ENCODE data around the gene SMPDL3A. TPM values are rescaled to one million over a fixed set of nuclear protein-coding genes. Genes with fewer than 3 reads are reported as not detected.
A peak's percentile ranks its signal among the peaks of the same experiment; 100 is the strongest.

The SMPDL3A gene
- total and polyA plus RNA-seq, 9 of the 15 experiments (the other 6 are each of a cell fraction or from before 2014, with no cell fraction given) = 0.14 to 0.91 (median 0.54) TPM

DNA sequence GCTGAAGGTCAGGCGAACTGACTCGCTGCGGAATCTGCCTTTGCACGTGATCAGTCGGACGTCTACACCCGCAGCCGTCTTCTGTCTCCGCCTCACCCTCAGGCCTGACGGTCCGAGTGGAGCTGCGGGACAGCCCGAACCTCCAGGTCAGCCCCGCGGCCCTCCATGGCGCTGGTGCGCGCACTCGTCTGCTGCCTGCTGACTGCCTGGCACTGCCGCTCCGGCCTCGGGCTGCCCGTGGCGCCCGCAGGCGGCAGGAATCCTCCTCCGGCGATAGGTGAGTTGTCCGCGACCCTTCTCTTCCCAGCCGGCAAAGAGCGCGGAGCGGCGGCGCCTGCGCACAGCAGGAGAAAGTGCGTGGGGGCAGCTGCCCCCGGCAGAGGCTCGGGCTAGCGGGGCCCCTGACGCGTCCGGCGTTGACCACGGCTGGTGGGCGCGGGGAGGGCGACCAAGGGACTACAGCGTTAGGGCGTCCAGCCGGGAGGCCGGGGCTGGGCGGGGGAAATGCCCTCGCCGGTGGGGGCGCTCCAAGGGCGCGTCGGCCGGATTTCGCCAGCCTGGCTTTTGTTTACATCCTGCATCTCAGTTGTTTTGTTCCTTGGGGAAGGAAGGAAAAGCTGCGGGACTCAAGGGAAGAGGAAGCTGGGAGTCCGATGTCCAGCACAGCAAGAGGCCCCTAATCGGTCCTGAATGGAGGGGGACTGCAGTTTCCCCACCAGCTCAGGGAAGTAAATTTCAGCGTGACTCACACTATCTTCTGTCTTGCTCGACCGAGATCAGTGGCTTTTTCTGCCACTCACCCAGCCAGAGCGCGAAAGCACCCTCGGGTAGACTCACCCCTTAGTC is at the start of gene SMPDL3A (continued):
- TF ChIP-seq, protein P1, sequence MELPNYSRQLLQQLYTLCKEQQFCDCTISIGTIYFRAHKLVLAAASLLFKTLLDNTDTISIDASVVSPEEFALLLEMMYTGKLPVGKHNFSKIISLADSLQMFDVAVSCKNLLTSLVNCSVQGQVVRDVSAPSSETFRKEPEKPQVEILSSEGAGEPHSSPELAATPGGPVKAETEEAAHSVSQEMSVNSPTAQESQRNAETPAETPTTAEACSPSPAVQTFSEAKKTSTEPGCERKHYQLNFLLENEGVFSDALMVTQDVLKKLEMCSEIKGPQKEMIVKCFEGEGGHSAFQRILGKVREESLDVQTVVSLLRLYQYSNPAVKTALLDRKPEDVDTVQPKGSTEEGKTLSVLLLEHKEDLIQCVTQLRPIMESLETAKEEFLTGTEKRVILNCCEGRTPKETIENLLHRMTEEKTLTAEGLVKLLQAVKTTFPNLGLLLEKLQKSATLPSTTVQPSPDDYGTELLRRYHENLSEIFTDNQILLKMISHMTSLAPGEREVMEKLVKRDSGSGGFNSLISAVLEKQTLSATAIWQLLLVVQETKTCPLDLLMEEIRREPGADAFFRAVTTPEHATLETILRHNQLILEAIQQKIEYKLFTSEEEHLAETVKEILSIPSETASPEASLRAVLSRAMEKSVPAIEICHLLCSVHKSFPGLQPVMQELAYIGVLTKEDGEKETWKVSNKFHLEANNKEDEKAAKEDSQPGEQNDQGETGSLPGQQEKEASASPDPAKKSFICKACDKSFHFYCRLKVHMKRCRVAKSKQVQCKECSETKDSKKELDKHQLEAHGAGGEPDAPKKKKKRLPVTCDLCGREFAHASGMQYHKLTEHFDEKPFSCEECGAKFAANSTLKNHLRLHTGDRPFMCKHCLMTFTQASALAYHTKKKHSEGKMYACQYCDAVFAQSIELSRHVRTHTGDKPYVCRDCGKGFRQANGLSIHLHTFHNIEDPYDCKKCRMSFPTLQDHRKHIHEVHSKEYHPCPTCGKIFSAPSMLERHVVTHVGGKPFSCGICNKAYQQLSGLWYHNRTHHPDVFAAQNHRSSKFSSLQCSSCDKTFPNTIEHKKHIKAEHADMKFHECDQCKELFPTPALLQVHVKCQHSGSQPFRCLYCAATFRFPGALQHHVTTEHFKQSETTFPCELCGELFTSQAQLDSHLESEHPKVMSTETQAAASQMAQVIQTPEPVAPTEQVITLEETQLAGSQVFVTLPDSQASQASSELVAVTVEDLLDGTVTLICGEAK (IDR thresholded peaks at IDR 0.05) = peak; percentile 63; the same call in 1 of the 2 replicates
- TF ChIP-seq, protein P1 (CRISPR knock-in tag; IDR thresholded peaks at IDR 0.05) = no peak
- TF ChIP-seq ATF7 (IDR thresholded peaks at IDR 0.05) (0 out of 2 replicates have a peak, but pooled peaks have one; percentile 18), POLR2A (conservative IDR thresholded peaks at IDR 0.05) (0 out of 2 replicates have a peak, but pooled peaks have one; percentile 31), FOXK1 (CRISPR knock-in tag; IDR thresholded peaks at IDR 0.05; ENCODE audit: borderline replicate concordance) (no peak), HMGN3 (IDR thresholded peaks at IDR 0.05; ENCODE audit: borderline replicate concordance, extremely low read depth, insufficient read length, low read depth, low read length) (no peak), EGR1 (conservative IDR thresholded peaks at IDR 0.05) (peak; percentile 28; the same call in 1 of the 2 replicates), PHF8 (IDR thresholded peaks at IDR 0.05; ENCODE audit: borderline replicate concordance, low read length) (peak; percentile 56; the same call in 1 of the 2 replicates), ZFP1 (CRISPR knock-in tag; IDR thresholded peaks at IDR 0.05) (no peak), RBBP5 (IDR thresholded peaks at IDR 0.05; ENCODE audit: borderline replicate concordance, insufficient read depth, low read length, poor library complexity, severe bottlenecking) (peak; percentile 35)
- TF ChIP-seq, protein P2, sequence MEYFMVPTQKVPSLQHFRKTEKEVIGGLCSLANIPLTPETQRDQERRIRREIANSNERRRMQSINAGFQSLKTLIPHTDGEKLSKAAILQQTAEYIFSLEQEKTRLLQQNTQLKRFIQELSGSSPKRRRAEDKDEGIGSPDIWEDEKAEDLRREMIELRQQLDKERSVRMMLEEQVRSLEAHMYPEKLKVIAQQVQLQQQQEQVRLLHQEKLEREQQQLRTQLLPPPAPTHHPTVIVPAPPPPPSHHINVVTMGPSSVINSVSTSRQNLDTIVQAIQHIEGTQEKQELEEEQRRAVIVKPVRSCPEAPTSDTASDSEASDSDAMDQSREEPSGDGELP (CRISPR knock-in tag; IDR thresholded peaks at IDR 0.05; ENCODE audit: borderline replicate concordance) = peak; percentile 22; the same call in 1 of the 2 replicates
- TF ChIP-seq, protein P3, sequence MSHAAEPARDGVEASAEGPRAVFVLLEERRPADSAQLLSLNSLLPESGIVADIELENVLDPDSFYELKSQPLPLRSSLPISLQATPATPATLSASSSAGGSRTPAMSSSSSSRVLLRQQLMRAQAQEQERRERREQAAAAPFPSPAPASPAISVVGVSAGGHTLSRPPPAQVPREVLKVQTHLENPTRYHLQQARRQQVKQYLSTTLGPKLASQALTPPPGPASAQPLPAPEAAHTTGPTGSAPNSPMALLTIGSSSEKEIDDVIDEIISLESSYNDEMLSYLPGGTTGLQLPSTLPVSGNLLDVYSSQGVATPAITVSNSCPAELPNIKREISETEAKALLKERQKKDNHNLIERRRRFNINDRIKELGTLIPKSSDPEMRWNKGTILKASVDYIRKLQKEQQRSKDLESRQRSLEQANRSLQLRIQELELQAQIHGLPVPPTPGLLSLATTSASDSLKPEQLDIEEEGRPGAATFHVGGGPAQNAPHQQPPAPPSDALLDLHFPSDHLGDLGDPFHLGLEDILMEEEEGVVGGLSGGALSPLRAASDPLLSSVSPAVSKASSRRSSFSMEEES (CRISPR knock-in tag; IDR thresholded peaks at IDR 0.05) = peak; percentile 21; the same call in 1 of the 2 replicates
- TF ChIP-seq, protein P4, sequence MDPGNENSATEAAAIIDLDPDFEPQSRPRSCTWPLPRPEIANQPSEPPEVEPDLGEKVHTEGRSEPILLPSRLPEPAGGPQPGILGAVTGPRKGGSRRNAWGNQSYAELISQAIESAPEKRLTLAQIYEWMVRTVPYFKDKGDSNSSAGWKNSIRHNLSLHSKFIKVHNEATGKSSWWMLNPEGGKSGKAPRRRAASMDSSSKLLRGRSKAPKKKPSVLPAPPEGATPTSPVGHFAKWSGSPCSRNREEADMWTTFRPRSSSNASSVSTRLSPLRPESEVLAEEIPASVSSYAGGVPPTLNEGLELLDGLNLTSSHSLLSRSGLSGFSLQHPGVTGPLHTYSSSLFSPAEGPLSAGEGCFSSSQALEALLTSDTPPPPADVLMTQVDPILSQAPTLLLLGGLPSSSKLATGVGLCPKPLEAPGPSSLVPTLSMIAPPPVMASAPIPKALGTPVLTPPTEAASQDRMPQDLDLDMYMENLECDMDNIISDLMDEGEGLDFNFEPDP (CRISPR knock-in tag; IDR thresholded peaks at IDR 0.05) = no peak
